ENCODE data around the gene ESAM.

The ESAM gene

GRCh38 chr11:124763156-124763947 lies 1.3 kb upstream of the ESAM start:
- peak overlapping the region; percentile 87 for H3K4me3 ChIP-seq (ENCODE audit: low read length)
- H3K4me1 ChIP-seq (ENCODE audit: control insufficient read depth, insufficient read depth, low read length), result peaks cover 6% of the 10 kb centered on the region
- peaks cover 21% of the 10 kb centered on the region for H3K27me3 ChIP-seq (ENCODE audit: control insufficient read depth, insufficient read depth, low read length)
- H3K9ac ChIP-seq (ENCODE audit: low read length), result peak overlapping the region; percentile 24
- peaks cover 9% of the 10 kb centered on the region for H3K36me3 ChIP-seq (ENCODE audit: control insufficient read depth, insufficient read depth, low read length)
- no peak overlapping the region for H3K27ac ChIP-seq (ENCODE audit: low read depth, low read length)

DNA sequence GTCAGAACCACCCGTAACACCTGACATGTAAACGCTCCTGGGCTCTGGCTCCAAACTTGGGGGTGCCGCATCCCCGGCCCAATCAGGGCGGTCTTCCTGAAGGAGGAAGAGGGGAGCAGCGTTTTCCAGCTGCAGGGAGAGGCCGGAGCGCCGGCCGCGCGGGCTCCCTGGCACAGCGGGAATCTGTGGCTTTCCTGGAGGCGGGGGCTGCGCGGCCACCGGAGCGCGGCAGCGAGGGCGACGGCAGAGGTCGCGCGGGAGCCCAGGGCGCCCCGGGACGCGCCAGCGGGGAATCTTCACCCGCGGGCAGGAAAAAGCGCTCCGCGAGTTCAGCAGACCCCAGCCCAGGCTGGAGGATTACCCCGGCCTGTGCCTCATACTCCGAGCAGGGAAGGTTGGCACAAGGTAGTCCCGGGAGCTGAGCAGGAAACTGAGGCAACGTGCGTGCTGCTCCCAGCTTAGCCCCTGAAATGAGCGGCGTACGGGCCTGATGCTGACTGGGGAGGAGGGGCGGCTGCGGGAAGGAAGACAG lies 600 bp upstream of the ESAM start:
- Histone ChIP-seq H3K27ac (ENCODE audit: low read depth, low read length) (no peak overlapping the region), H3K4me3 (ENCODE audit: low read length) (peak overlapping the region; percentile 87), H3K9ac (ENCODE audit: low read length) (peak overlapping the region; percentile 24), H3K27me3 (ENCODE audit: control insufficient read depth, insufficient read depth, low read length) (peaks cover 21% of the 10 kb centered on the region), H3K36me3 (ENCODE audit: control insufficient read depth, insufficient read depth, low read length) (peaks cover 9% of the 10 kb centered on the region), H3K4me1 (ENCODE audit: control insufficient read depth, insufficient read depth, low read length) (peaks cover 6% of the 10 kb centered on the region)

DNA sequence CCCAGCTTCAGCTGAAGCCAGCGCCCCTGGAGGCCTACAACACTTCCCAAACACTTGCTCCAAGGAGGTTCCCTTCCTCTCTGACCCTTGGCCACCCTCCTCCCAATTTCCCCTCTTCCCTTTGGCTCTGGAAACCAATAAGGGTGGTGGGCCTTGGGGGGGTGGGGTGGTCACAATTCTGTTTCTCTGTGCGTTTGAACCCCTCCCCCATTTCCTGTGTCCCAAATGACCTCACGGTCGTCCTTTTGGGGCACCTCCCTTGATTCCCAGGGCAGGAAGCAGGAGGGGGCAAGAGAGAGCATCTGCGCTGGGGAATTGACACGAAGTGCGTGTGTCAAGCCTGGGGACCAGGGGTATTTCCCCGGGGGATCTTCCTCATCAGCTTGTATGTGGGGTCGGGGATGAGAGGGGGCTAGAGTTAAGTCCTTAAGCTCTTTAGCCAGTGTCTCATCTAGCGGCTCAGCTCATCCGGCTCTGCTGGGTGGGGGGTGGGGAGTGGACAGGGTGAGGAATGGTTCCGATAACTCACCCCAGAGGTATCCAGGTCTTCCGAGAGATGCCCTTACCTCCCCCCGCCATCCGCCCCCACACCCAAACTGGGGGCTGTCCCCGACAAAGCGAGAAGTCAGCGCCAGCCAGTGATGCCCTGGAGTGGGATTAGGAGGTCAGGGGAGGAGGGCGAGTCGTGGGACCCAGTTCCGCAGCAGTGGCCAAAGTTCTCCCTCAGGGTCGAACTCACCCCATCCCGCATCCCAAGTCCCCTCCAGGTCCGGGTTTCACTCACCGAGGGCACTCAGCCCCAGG lies 587 bp downstream of the ESAM start:
- H3K27ac ChIP-seq (ENCODE audit: low read depth, low read length), result no peak overlapping the region
- H3K4me3 ChIP-seq (ENCODE audit: low read length), result peak overlapping the region; percentile 56
- H3K9ac ChIP-seq (ENCODE audit: low read length), result peak overlapping the region; percentile 4
- H3K27me3 ChIP-seq (ENCODE audit: control insufficient read depth, insufficient read depth, low read length), result peaks cover 21% of the 10 kb centered on the region
- H3K4me1 ChIP-seq (ENCODE audit: control insufficient read depth, insufficient read depth, low read length), result peaks cover 6% of the 10 kb centered on the region
- H3K36me3 ChIP-seq (ENCODE audit: control insufficient read depth, insufficient read depth, low read length), result peaks cover 9% of the 10 kb centered on the region

DNA sequence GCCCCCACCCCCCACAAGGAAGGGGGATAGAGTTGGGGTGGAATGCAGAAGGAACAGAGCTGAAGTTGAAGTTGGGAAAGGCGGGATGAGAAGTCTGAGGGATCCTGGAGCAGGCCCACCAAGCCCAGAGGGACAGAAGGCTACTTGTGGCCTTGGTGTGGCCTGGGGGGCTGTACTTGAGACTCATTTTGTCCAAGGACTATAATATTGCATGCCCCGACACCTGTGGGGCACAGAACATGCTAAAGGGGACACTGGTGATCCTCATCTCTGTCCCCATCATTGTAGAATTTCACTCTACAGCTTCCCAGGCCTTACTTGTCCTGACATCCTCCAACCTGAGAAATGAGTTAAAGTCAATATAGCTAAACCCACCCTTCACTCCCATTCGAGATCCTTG lies 1.3 kb downstream of the ESAM start:
- H3K36me3 ChIP-seq (ENCODE audit: control insufficient read depth, insufficient read depth, low read length), result peaks cover 9% of the 10 kb centered on the region
- peaks cover 21% of the 10 kb centered on the region for H3K27me3 ChIP-seq (ENCODE audit: control insufficient read depth, insufficient read depth, low read length)
- no peak overlapping the region for H3K9ac ChIP-seq (ENCODE audit: low read length)
- peak overlapping the region; percentile 29 for H3K4me3 ChIP-seq (ENCODE audit: low read length)
- peaks cover 6% of the 10 kb centered on the region for H3K4me1 ChIP-seq (ENCODE audit: control insufficient read depth, insufficient read depth, low read length)
- H3K27ac ChIP-seq (ENCODE audit: low read depth, low read length), result no peak overlapping the region

- Histone ChIP-seq H3K36me3 (ENCODE audit: control insufficient read depth, insufficient read depth, low read length) (peaks cover 5% of the 10 kb centered on the region), H3K27me3 (ENCODE audit: control insufficient read depth, insufficient read depth, low read length) (peaks cover 21% of the 10 kb centered on the region), H3K27ac (ENCODE audit: low read depth, low read length) (no peak overlapping the region), H3K9ac (ENCODE audit: low read length) (no peak overlapping the region), H3K4me3 (ENCODE audit: low read length) (peak overlapping the region; percentile 25), H3K4me1 (ENCODE audit: control insufficient read depth, insufficient read depth, low read length) (peaks cover 6% of the 10 kb centered on the region)
These were observed 1.9 kb downstream of the ESAM start for GRCh38 chr11:124760205-124760652.

DNA sequence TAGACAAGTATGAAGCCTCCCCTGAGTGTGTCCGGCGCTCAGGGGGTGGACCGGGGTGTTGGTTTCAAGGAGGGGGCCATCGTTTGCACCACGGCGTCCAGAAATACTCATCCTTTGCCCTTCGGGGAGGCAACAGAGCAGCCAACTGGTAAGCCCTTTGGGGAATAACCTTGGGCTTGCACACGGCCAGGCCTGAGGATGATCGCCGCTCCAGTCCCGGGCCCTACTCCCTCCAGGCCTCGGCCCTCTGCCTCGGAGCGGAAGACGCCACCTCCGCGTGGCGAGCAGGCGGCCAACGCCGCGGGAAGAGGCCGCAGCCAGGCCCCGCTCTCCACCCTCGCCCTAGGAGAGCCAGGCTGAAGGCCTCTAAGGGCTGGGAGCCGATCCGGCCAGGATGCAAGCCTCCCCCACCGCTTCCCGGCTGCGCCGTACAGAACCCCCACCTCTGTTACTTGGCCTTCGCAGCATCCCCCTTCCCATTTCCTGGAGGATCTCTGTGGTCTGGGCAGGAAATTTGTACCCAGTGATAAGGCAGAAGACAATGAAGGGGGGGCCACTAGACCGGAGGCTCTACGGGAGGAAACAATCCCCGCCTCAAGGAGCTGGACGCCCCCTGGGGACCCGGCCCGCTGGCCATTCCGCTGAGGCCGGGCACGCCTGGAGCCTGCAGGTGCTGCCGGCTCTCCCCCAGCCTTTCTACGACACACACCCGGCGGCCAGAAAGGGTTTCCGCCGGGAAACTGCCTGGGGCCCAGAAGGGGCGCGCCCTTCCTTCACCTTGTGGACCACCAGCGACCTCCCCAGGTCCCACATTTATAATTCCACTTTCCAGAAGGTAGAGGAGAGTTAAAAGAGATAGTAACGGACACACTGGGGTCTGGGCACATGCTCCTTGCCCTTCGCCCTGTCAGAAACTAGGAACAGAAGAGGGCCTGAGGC lies 2.6 kb downstream of the ESAM start:
- Histone ChIP-seq H3K4me3 (ENCODE audit: low read length) (peak overlapping the region; percentile 61), H3K36me3 (ENCODE audit: control insufficient read depth, insufficient read depth, low read length) (no peaks in the 10 kb centered on the region), H3K27ac (ENCODE audit: low read depth, low read length) (no peak overlapping the region), H3K9ac (ENCODE audit: low read length) (no peak overlapping the region), H3K27me3 (ENCODE audit: control insufficient read depth, insufficient read depth, low read length) (peaks cover 21% of the 10 kb centered on the region), H3K4me1 (ENCODE audit: control insufficient read depth, insufficient read depth, low read length) (peaks cover 6% of the 10 kb centered on the region)

GRCh38 chr11:124758355-124759265 lies 3.5 kb downstream of the ESAM start:
- Histone ChIP-seq H3K27me3 (ENCODE audit: control insufficient read depth, insufficient read depth, low read length) (peaks cover 21% of the 10 kb centered on the region), H3K27ac (ENCODE audit: low read depth, low read length) (no peak overlapping the region), H3K4me1 (ENCODE audit: control insufficient read depth, insufficient read depth, low read length) (peaks cover 6% of the 10 kb centered on the region), H3K9ac (ENCODE audit: low read length) (no peak overlapping the region), H3K36me3 (ENCODE audit: control insufficient read depth, insufficient read depth, low read length) (no peaks in the 10 kb centered on the region), H3K4me3 (ENCODE audit: low read length) (peak overlapping the region; percentile 61)

- Histone ChIP-seq H3K4me1 (ENCODE audit: control insufficient read depth, insufficient read depth, low read length) (peaks cover 3% of the 10 kb centered on the region), H3K27ac (ENCODE audit: low read depth, low read length) (no peak overlapping the region), H3K9ac (ENCODE audit: low read length) (no peak overlapping the region), H3K27me3 (ENCODE audit: control insufficient read depth, insufficient read depth, low read length) (peaks cover 16% of the 10 kb centered on the region), H3K36me3 (ENCODE audit: control insufficient read depth, insufficient read depth, low read length) (no peaks in the 10 kb centered on the region), H3K4me3 (ENCODE audit: low read length) (no peak overlapping the region)
These were observed 4.8 kb downstream of the ESAM start for GRCh38 chr11:124757320-124757719.

DNA sequence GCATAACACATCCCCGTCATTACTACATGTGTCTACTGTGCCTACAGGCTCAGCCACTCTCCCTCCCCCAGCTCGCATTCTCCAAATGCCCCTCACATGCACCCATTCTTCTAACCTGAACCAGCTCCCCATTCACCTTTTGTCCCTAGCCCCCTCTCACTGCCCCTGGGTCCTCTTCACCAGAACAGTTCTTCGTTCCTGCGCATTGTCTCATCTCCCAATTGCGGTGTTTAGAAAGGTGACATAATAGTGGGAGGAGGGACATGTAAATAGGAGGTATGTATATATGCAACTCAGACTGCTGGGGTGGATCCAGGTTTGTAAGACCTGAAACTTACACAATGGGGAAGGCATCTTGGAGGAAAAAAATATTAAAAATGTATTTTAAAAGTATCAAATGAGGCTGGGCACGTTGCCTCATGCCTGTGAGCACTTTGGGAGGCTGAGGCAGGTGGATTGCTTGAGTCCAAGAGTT lies 5.3 kb downstream of the ESAM start:
- no peaks in the 10 kb centered on the region for H3K36me3 ChIP-seq (ENCODE audit: control insufficient read depth, insufficient read depth, low read length)
- peaks cover 3% of the 10 kb centered on the region for H3K4me1 ChIP-seq (ENCODE audit: control insufficient read depth, insufficient read depth, low read length)
- no peak overlapping the region for H3K27ac ChIP-seq (ENCODE audit: low read depth, low read length)
- no peak overlapping the region for H3K4me3 ChIP-seq (ENCODE audit: low read length)
- H3K9ac ChIP-seq (ENCODE audit: low read length), result no peak overlapping the region
- H3K27me3 ChIP-seq (ENCODE audit: control insufficient read depth, insufficient read depth, low read length), result peaks cover 11% of the 10 kb centered on the region

DNA sequence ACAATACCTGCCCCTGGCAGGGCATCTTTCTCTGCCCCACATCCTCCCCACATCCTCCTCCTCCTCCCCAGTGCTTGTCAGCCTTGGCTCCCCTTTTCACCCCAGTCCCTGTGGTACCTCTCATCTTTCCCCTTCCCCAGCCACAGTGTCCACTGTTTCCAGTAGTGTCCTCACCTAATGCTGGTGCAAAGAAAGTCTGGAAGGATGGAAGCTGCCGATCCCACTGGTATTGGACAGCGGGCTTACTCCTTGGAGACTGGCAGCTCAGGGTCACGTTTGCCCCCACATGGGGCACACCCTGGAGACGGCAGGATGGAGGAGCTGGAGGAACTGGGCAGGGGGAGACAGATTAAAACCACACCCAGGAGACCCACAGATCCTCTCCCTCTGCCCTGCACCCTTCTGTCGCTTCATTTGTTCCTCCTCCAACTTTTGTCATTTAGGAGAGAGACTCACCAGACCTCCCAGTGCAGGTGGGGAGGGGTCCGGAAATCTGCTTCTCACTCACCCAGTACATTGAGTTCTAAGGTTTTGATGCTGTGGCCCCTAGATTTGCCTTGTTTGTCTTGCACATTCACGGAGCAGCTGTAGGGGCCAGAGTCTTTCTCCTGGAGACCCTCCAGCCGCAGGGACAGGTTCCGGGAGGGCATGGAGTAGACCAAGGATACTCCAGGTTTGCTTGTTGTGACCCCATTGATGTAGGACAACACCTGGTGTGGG lies 5.9 kb downstream of the ESAM start:
- peaks cover 3% of the 10 kb centered on the region for H3K4me1 ChIP-seq (ENCODE audit: control insufficient read depth, insufficient read depth, low read length)
- no peak overlapping the region for H3K9ac ChIP-seq (ENCODE audit: low read length)
- no peaks in the 10 kb centered on the region for H3K36me3 ChIP-seq (ENCODE audit: control insufficient read depth, insufficient read depth, low read length)
- H3K27ac ChIP-seq (ENCODE audit: low read depth, low read length), result no peak overlapping the region
- H3K27me3 ChIP-seq (ENCODE audit: control insufficient read depth, insufficient read depth, low read length), result peaks cover 9% of the 10 kb centered on the region
- no peak overlapping the region for H3K4me3 ChIP-seq (ENCODE audit: low read length)

Data from rectal smooth muscle tissue (tissue), 1 donor.